Measurements from ENCODE around the gene SERPING1. TPM values are rescaled to one million over a fixed set of nuclear protein-coding genes. Genes with fewer than 3 reads are reported as not detected.

The SERPING1 gene
- total RNA-seq, 4 donors from 2014 or later: 29.9 to 158 (median 93.1) TPM

GRCh38 chr11:57637626-57638004, 40.1 kb downstream of the SERPING1 start:
- peak overlapping the region in 2 of 4 donors; percentile 62 to 81 for H3K27ac ChIP-seq

GRCh38 chr11:57638005-57638781, 40.7 kb downstream of the SERPING1 start:
- Histone ChIP-seq H3K4me1 (peaks cover 0 to 15% (median 6%) of the 10 kb centered on the region in 4 donors), H3K27me3 (no peaks in the 10 kb centered on the region), H3K9me3 (no peaks in the 10 kb centered on the region), H3K36me3 (no peaks in the 10 kb centered on the region), H3K4me3 (peak overlapping the region; percentile 43 to 76 (median 60)), H3K27ac (peak overlapping the region; percentile 35 to 81 (median 68))
- peak in 1 of 3 donors; percentile 64 for DNase-seq
- TF ChIP-seq, protein P1, sequence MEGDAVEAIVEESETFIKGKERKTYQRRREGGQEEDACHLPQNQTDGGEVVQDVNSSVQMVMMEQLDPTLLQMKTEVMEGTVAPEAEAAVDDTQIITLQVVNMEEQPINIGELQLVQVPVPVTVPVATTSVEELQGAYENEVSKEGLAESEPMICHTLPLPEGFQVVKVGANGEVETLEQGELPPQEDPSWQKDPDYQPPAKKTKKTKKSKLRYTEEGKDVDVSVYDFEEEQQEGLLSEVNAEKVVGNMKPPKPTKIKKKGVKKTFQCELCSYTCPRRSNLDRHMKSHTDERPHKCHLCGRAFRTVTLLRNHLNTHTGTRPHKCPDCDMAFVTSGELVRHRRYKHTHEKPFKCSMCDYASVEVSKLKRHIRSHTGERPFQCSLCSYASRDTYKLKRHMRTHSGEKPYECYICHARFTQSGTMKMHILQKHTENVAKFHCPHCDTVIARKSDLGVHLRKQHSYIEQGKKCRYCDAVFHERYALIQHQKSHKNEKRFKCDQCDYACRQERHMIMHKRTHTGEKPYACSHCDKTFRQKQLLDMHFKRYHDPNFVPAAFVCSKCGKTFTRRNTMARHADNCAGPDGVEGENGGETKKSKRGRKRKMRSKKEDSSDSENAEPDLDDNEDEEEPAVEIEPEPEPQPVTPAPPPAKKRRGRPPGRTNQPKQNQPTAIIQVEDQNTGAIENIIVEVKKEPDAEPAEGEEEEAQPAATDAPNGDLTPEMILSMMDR (IDR thresholded peaks at IDR 0.05): no peak
- no peak for TF ChIP-seq POLR2A (IDR thresholded peaks at IDR 0.05)

More at GRCh38 chr11:57637626-57638004, 40.1 kb downstream of the SERPING1 start:
- no peak for DNase-seq
- no peaks in the 10 kb centered on the region for H3K27me3 ChIP-seq
- H3K9me3 ChIP-seq: no peaks in the 10 kb centered on the region
- no peak for TF ChIP-seq POLR2A (IDR thresholded peaks at IDR 0.05)
- TF ChIP-seq, protein P1 (IDR thresholded peaks at IDR 0.05): no peak
- peaks cover 0 to 15% (median 6%) of the 10 kb centered on the region in 4 donors for H3K4me1 ChIP-seq
- no peaks in the 10 kb centered on the region for H3K36me3 ChIP-seq
- H3K4me3 ChIP-seq: peak overlapping the region; percentile 43 to 76 (median 60)

GRCh38 chr11:57638811-57639320, 41.4 kb downstream of the SERPING1 start:
- H3K9me3 ChIP-seq: no peaks in the 10 kb centered on the region
- DNase-seq: no peak
- peaks cover 0 to 15% (median 6%) of the 10 kb centered on the region in 4 donors for H3K4me1 ChIP-seq
- H3K27ac ChIP-seq: peak overlapping the region; percentile 35 to 81 (median 68)
- TF ChIP-seq POLR2A (IDR thresholded peaks at IDR 0.05): no peak
- TF ChIP-seq, protein P1 (IDR thresholded peaks at IDR 0.05): no peak
- H3K27me3 ChIP-seq: no peaks in the 10 kb centered on the region
- no peaks in the 10 kb centered on the region for H3K36me3 ChIP-seq
- peak overlapping the region; percentile 43 to 76 (median 60) for H3K4me3 ChIP-seq

GRCh38 chr11:57639321-57640067, 42.0 kb downstream of the SERPING1 start:
- Histone ChIP-seq H3K36me3 (no peaks in the 10 kb centered on the region), H3K4me1 (peaks cover 0 to 15% (median 6%) of the 10 kb centered on the region in 4 donors), H3K27me3 (no peaks in the 10 kb centered on the region), H3K27ac (peak overlapping the region in 1 of 4 donors; percentile 62), H3K4me3 (peak overlapping the region; percentile 43 to 76 (median 60)), H3K9me3 (no peaks in the 10 kb centered on the region)
- no peak for TF ChIP-seq POLR2A (IDR thresholded peaks at IDR 0.05)
- TF ChIP-seq, protein P1 (IDR thresholded peaks at IDR 0.05): no peak
- no peak for DNase-seq

DNA sequence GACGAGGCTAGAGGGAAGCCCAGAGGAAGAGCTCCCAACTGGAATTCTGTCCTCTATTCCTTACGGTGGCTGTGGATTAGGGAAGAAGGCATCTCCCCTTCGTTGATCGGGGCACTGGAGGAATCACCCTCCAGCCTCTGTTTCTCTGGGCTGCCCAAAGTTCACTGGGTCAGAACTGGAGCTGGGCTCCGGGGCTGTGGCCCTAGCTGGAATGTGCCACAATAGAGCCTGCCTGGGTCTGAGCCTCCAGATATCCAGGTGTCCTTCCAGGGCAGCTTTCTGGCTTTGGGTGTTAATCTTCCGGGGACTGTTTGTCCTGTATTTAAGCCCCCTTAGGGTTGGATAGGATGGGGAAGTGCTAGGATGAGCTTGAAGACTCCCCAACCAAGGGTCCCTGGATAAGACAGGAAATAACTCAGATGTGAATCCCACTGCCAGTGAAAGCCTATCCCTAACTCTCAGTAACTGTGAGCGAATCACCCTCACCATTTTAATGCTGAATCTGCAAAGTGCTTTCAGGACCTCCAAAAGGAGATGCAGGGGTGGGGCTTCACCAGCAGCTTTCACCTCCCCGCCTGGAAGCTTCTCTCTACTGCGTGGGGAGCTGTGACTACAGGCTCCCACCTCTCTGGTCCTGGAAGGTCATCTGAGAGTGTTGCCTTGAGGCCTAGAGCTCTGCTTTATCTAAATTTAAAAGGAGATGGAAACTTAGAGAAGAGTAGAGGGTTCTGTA, 42.7 kb downstream of the SERPING1 start:
- DNase-seq: no peak
- no peak for TF ChIP-seq POLR2A (IDR thresholded peaks at IDR 0.05)
- TF ChIP-seq, protein P1 (IDR thresholded peaks at IDR 0.05): no peak
- H3K27me3 ChIP-seq: no peaks in the 10 kb centered on the region
- no peak overlapping the region for H3K4me3 ChIP-seq
- H3K9me3 ChIP-seq: no peaks in the 10 kb centered on the region
- peaks cover 0 to 20% (median 6%) of the 10 kb centered on the region in 4 donors for H3K4me1 ChIP-seq
- no peaks in the 10 kb centered on the region for H3K36me3 ChIP-seq
- no peak overlapping the region for H3K27ac ChIP-seq
